IMR-90 (cell line): Measurements from ENCODE around the gene ANKS4B. TPM values are rescaled to one million over a fixed set of nuclear protein-coding genes. Genes with fewer than 3 reads are reported as not detected.

Experiments
- ATAC-seq: fragments of 200-7000 bp; cut with Tn5 transposase; 2 replicates; pipeline ENCODE4 v1.9.1; 2020; ENCODE audit warnings: low read depth, mild to moderate bottlenecking, moderate library complexity
- BruUV-seq: library from RNA; stranded (reverse); fragments of 400-500 nt; replicated peaks from 2 replicates; lab custom pipeline; 2021; lab: Mats Ljungman, UMichigan
- CTCF ChIA-PET: fragments of 300-600 bp; formaldehyde crosslinking; extraction: SDS; loops from one replicate; lab custom pipeline; 2021; ENCODE audit warnings: antibody characterized with exemption; lab: Yijun Ruan, JAX
- POLR2A ChIA-PET: fragments of 300-600 bp; sonication (Branson Sonifier 250); formaldehyde crosslinking; loops from one replicate; lab custom pipeline; 2022; ENCODE audit warnings: antibody characterized with exemption; ENCODE audit not compliant: unreplicated experiment; lab: Charles Lee
- DNase-seq: peaks from one replicate; pipeline ENCODE4 v3.0.0; 2013
- H2AFZ ChIP-seq: replicated peaks from 2 replicates; pipeline ENCODE3; 2013; ENCODE audit warnings: low read length, mild to moderate bottlenecking; ENCODE audit not compliant: poor library complexity
- H2AK5ac ChIP-seq: 2 replicates; pipeline ENCODE4 v1.6.1; 2013; ENCODE audit warnings: low read depth, low read length, inconsistent platforms
- H2AK9ac ChIP-seq: replicated peaks from 2 replicates; pipeline ENCODE3; 2013; ENCODE audit warnings: mild to moderate bottlenecking, low read depth, low read length, moderate library complexity; ENCODE audit not compliant: poor library complexity
- H2BK120ac ChIP-seq: 2 replicates; pipeline ENCODE4 v1.6.1; 2013; ENCODE audit warnings: low read depth, low read length, inconsistent platforms
- H2BK15ac ChIP-seq: 3 replicates; pipeline ENCODE4 v1.6.1; 2013; ENCODE audit warnings: low read depth, low read length, inconsistent platforms
- H2BK20ac ChIP-seq: 2 replicates; pipeline ENCODE4 v1.6.1; 2013; ENCODE audit warnings: low read depth, mild to moderate bottlenecking, inconsistent platforms, low read length, moderate library complexity
- H2BK5ac ChIP-seq: 2 replicates; pipeline ENCODE4 v1.6.1; 2013; ENCODE audit warnings: mild to moderate bottlenecking, low read depth, low read length, inconsistent platforms; ENCODE audit not compliant: poor library complexity, severe bottlenecking
- H3K14ac ChIP-seq: replicated peaks from 2 replicates; pipeline ENCODE4 v1.6.1; 2013; ENCODE audit warnings: low read depth, low read length, inconsistent platforms
- H3K18ac ChIP-seq: 2 replicates; pipeline ENCODE4 v1.6.1; 2013; ENCODE audit warnings: low read depth, low read length, control low read depth
- H3K23ac ChIP-seq: 2 replicates; pipeline ENCODE4 v1.6.1; 2013; ENCODE audit warnings: low read depth, low read length, inconsistent platforms
- H3K27ac ChIP-seq: 2 replicates; pipeline ENCODE4 v1.5.1; 2013; ENCODE audit warnings: mild to moderate bottlenecking, control low read depth, low read length; ENCODE audit not compliant: insufficient read depth
- H3K27me3 ChIP-seq: 2 replicates; pipeline ENCODE4 v1.6.1; 2013; ENCODE audit warnings: low read length; ENCODE audit not compliant: control insufficient read depth, insufficient read depth
- H3K36me3 ChIP-seq: 2 replicates; pipeline ENCODE4 v1.6.1; 2013; ENCODE audit warnings: low read length, mixed read lengths; ENCODE audit not compliant: control insufficient read depth, insufficient read depth
- H3K4ac ChIP-seq: 2 replicates; pipeline ENCODE4 v1.6.1; 2013; ENCODE audit warnings: low read depth, low read length, inconsistent platforms
- H3K4me1 ChIP-seq: 2 replicates; pipeline ENCODE4 v1.6.1; 2013; ENCODE audit warnings: low read length, mixed read lengths; ENCODE audit not compliant: control insufficient read depth, insufficient read depth
- H3K4me2 ChIP-seq: 2 replicates; pipeline ENCODE4 v1.6.1; 2013; ENCODE audit warnings: low read depth, mild to moderate bottlenecking, control low read depth, low read length, moderate library complexity
- H3K4me3 ChIP-seq: 2 replicates; pipeline ENCODE4 v1.5.1; 2013; ENCODE audit warnings: low read depth, mild to moderate bottlenecking, control low read depth, low read length, moderate library complexity; ENCODE audit not compliant: insufficient read depth
- H3K56ac ChIP-seq: 2 replicates; pipeline ENCODE4 v1.6.1; 2013; ENCODE audit warnings: low read length, inconsistent platforms; ENCODE audit not compliant: insufficient read depth; ENCODE audit errors: extremely low read depth
- H3K79me1 ChIP-seq, 2 experiments: 2 replicates each; pipeline ENCODE4 v1.6.1; 2013; ENCODE audit warnings: low read length in 2 of 2, inconsistent platforms in 1 of 2, low read depth in 1 of 2
- H3K9ac ChIP-seq: 2 replicates; pipeline ENCODE4 v1.6.1; 2013; ENCODE audit warnings: low read depth, low read length, control low read depth
- H3K9me1 ChIP-seq: 2 replicates; pipeline ENCODE4 v1.6.1; 2013; ENCODE audit warnings: low read length, inconsistent platforms; ENCODE audit not compliant: insufficient read depth
- H3K9me3 ChIP-seq: 2 replicates; pipeline ENCODE4 v1.6.1; 2013; ENCODE audit warnings: low read length; ENCODE audit not compliant: control insufficient read depth, insufficient read depth
- H4K20me1 ChIP-seq: 2 replicates; pipeline ENCODE4 v1.6.1; 2013; ENCODE audit warnings: low read length, inconsistent platforms; ENCODE audit not compliant: insufficient read depth
- H4K5ac ChIP-seq: 2 replicates; pipeline ENCODE4 v1.6.1; 2013; ENCODE audit warnings: mild to moderate bottlenecking, low read depth, low read length, control low read depth
- H4K8ac ChIP-seq, 2 experiments: 2 replicates each; pipeline ENCODE4 v1.6.1; 2013; ENCODE audit warnings: low read depth in 2 of 2, low read length in 2 of 2, control low read depth in 1 of 2, inconsistent platforms in 1 of 2
- H4K91ac ChIP-seq: 2 replicates; pipeline ENCODE4 v1.6.1; 2013; ENCODE audit warnings: low read depth, low read length, inconsistent platforms; ENCODE audit not compliant: insufficient read depth
- BHLHE40 ChIP-seq: fragments of 150-350 bp; IDR thresholded peaks from 2 replicates; pipeline ENCODE4 v1.6.1; 2016; ENCODE audit warnings: mild to moderate bottlenecking, low read depth, low read length
- CEBPB ChIP-seq: IDR thresholded peaks from 2 replicates; pipeline ENCODE4 v1.6.1; 2012; ENCODE audit warnings: low read depth, low read length, improper control_type of control experiment
- CHD1 ChIP-seq: IDR thresholded peaks from 2 replicates; pipeline ENCODE4 v1.6.1; 2012; ENCODE audit warnings: low read depth, low read length, improper control_type of control experiment
- FOS ChIP-seq: fragments of 150-350 bp; IDR thresholded peaks from 2 replicates; pipeline ENCODE4 v1.6.1; 2016; ENCODE audit warnings: low read depth, low read length
- MAFK ChIP-seq: IDR thresholded peaks from 2 replicates; pipeline ENCODE4 v1.6.1; 2012; ENCODE audit warnings: low read depth, low read length, improper control_type of control experiment
- MAZ ChIP-seq: IDR thresholded peaks from 2 replicates; pipeline ENCODE4 v1.6.1; 2012; ENCODE audit warnings: low read depth, mild to moderate bottlenecking, low read length, improper control_type of control experiment, moderate library complexity, borderline replicate concordance
- MXI1 ChIP-seq: IDR thresholded peaks from 2 replicates; pipeline ENCODE4 v1.6.1; 2012; ENCODE audit warnings: low read depth, mild to moderate bottlenecking, low read length, moderate library complexity, borderline replicate concordance
- NFE2L2 ChIP-seq: fragments of 150-350 bp; IDR thresholded peaks from 2 replicates; pipeline ENCODE4 v1.6.1; 2016; ENCODE audit warnings: low read depth, mild to moderate bottlenecking, low read length
- POLR2A ChIP-seq: IDR thresholded peaks from 2 replicates; pipeline ENCODE4 v1.6.1; 2012; ENCODE audit warnings: mild to moderate bottlenecking, low read depth, low read length
- RAD21 ChIP-seq: IDR thresholded peaks from 2 replicates; pipeline ENCODE4 v1.6.1; 2012; ENCODE audit warnings: low read length, improper control_type of control experiment
- RCOR1 ChIP-seq: IDR thresholded peaks from 2 replicates; pipeline ENCODE4 v1.6.1; 2012; ENCODE audit warnings: mild to moderate bottlenecking, low read length, improper control_type of control experiment; ENCODE audit not compliant: insufficient replicate concordance
- RFX5 ChIP-seq: IDR thresholded peaks from 2 replicates; pipeline ENCODE4 v1.8.0; 2012; ENCODE audit warnings: low read depth, mild to moderate bottlenecking, low read length, moderate library complexity
- SMC3 ChIP-seq: fragments of 150-350 bp; IDR thresholded peaks from 2 replicates; pipeline ENCODE4 v1.6.1; 2016; ENCODE audit warnings: low read depth, mild to moderate bottlenecking, antibody characterized with exemption, low read length, moderate library complexity
- WGBS, 2 experiments: methylation state at CpG; one replicate each; pipeline versions ENCODE4 v1.1.5 to v1.1.7; 2013; ENCODE audit warnings: missing lambda C conversion rate in 2 of 2; ENCODE audit not compliant: insufficient read length in 1 of 2; ENCODE audit errors: extremely low coverage in 2 of 2; 5-methylcytosine and 5-hydroxymethylcytosine counted together
- dilution Hi-C: fragments of 300-500 bp; cut with HindIII; formaldehyde crosslinking; loops from one replicate; pipeline ENCODE4 v1.14.3; 2018; ENCODE audit warnings: low sequenced_read_pairs; ENCODE audit not compliant: unreplicated experiment
- in situ Hi-C: fragments of 300-500 bp; cut with MboI; formaldehyde crosslinking; loops from 3 replicates; pipeline ENCODE4 v1.14.3; 2019; ENCODE audit warnings: low sequenced_read_pairs, inconsistent platforms, mixed read lengths
- intact Hi-C: fragments of 100-400 bp; cut with micrococcal nuclease; formaldehyde crosslinking; loops from 2 replicates; pipeline ENCODE4 v1.10.0; 2022
- polyA plus RNA-seq, 3 experiments: library from polyadenylated mRNA; depleted of rRNA; stranded (reverse); fragments of >200 nt; gene quantifications; 2 replicates each; pipeline ENCODE4 v1.2.3, GENCODE V29; 2012; ENCODE audit warnings: low replicate concordance in 1 of 3
- total RNA-seq: library from RNA; depleted of rRNA; stranded (reverse); fragments of >200 nt; gene quantifications from 2 replicates; pipeline ENCODE4 v1.2.3, GENCODE V29; 2012
- TF ChIP-seq, protein P1 (sequence below): fragments of 150-350 bp; IDR thresholded peaks from 2 replicates; pipeline ENCODE4 v1.6.1; 2017; ENCODE audit warnings: mild to moderate bottlenecking, antibody characterized with exemption, low read length, low read depth
- TF ChIP-seq, protein P2 (sequence below): conservative IDR thresholded peaks from 2 replicates; pipeline ENCODE4 v1.5.1; 2012; ENCODE audit warnings: mild to moderate bottlenecking, low read depth, low read length, improper control_type of control experiment
- TF ChIP-seq, protein P3 (sequence below): fragments of 150-350 bp; IDR thresholded peaks from 2 replicates; pipeline ENCODE4 v1.6.1; 2016; ENCODE audit warnings: low read depth, mild to moderate bottlenecking, low read length, moderate library complexity, borderline replicate concordance

ANKS4B gene
- total and polyA plus RNA-seq, 2 of the 4 experiments (the other 2 are of a cell fraction), result not detected

DNA sequence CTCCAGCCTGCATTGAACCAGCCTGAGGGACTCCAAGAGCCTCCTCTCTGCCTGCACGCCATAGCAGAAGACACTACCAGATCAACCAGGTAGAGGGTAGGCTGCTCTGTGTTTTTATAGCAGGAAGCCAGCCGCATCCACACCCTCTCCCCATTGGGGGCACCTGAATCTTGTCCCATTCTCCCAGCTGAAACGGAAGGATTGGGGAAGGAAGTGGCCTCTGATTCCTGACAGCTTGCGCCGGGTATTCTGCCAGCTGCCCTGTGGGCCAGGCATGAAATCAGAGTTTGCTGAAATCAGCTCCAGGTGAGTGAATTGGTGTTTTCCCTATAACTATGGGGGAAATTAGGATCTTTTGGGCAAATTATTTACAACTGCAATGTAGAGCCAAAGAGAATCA lies 22.0 kb upstream of the ANKS4B start, which contains the start of gene ZP2:
Gene ZP2 (minus strand): TSS at position 89 of the 400 bp plus-strand sequence. CDS start 27 bp downstream, at position 62.
- Histone ChIP-seq H2AK9ac (peak within 1 kb of the TSS; percentile 25), H3K27me3 (peaks cover 22% of the 10 kb centered on the region), H3K4me2 (no peak within 1 kb of the TSS), H3K27ac (no peak within 1 kb of the TSS), H3K79me1 (no peaks in the 10 kb centered on the region), H3K4me1 (no peaks in the 10 kb centered on the region), H3K18ac (no peak within 1 kb of the TSS), H4K20me1 (no peaks in the 10 kb centered on the region), H3K4ac (no peak within 1 kb of the TSS), H2BK15ac (no peak within 1 kb of the TSS), H3K4me3 (no peak within 1 kb of the TSS), H3K9me1 (no peaks in the 10 kb centered on the region), H3K9ac (no peak within 1 kb of the TSS), H3K23ac (no peak within 1 kb of the TSS), H2BK20ac (no peak within 1 kb of the TSS), H3K56ac (no peak within 1 kb of the TSS), H4K8ac (no peak within 1 kb of the TSS), H4K5ac (no peak within 1 kb of the TSS), H2BK5ac (no peak within 1 kb of the TSS), H3K9me3 (no peaks in the 10 kb centered on the region), H3K14ac (no peak within 1 kb of the TSS), H4K91ac (no peak within 1 kb of the TSS), H3K36me3 (no peaks in the 10 kb centered on the region), H2AFZ (no peak within 1 kb of the TSS), H2AK5ac (no peak within 1 kb of the TSS), H2BK120ac (no peak within 1 kb of the TSS)
- in situ Hi-C loops (no loop called here), dilution Hi-C loops (no loop called here), intact Hi-C loops (no loop called here)
- ATAC-seq (no peak), DNase-seq (no peak)
- BruUV-seq, result no TSS peak
- no CpG with 5 or more reads among the region's 5 CpGs for WGBS, 2 experiments
- CTCF ChIA-PET, result no interaction called here
- POLR2A ChIA-PET, result no interaction called here
- no peak for TF ChIP-seq MAZ
- no peak for TF ChIP-seq CHD1
- TF ChIP-seq CEBPB, result no peak
- TF ChIP-seq MXI1, result no peak
- TF ChIP-seq BHLHE40, result no peak
- TF ChIP-seq RFX5, result no peak
- TF ChIP-seq, protein P1, sequence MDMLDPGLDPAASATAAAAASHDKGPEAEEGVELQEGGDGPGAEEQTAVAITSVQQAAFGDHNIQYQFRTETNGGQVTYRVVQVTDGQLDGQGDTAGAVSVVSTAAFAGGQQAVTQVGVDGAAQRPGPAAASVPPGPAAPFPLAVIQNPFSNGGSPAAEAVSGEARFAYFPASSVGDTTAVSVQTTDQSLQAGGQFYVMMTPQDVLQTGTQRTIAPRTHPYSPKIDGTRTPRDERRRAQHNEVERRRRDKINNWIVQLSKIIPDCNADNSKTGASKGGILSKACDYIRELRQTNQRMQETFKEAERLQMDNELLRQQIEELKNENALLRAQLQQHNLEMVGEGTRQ, result no peak
- TF ChIP-seq SMC3, result no peak
- TF ChIP-seq, protein P2, sequence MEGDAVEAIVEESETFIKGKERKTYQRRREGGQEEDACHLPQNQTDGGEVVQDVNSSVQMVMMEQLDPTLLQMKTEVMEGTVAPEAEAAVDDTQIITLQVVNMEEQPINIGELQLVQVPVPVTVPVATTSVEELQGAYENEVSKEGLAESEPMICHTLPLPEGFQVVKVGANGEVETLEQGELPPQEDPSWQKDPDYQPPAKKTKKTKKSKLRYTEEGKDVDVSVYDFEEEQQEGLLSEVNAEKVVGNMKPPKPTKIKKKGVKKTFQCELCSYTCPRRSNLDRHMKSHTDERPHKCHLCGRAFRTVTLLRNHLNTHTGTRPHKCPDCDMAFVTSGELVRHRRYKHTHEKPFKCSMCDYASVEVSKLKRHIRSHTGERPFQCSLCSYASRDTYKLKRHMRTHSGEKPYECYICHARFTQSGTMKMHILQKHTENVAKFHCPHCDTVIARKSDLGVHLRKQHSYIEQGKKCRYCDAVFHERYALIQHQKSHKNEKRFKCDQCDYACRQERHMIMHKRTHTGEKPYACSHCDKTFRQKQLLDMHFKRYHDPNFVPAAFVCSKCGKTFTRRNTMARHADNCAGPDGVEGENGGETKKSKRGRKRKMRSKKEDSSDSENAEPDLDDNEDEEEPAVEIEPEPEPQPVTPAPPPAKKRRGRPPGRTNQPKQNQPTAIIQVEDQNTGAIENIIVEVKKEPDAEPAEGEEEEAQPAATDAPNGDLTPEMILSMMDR, result no peak
- TF ChIP-seq RCOR1, result no peak
- TF ChIP-seq RAD21, result no peak
- TF ChIP-seq NFE2L2, result no peak
- TF ChIP-seq, protein P3, sequence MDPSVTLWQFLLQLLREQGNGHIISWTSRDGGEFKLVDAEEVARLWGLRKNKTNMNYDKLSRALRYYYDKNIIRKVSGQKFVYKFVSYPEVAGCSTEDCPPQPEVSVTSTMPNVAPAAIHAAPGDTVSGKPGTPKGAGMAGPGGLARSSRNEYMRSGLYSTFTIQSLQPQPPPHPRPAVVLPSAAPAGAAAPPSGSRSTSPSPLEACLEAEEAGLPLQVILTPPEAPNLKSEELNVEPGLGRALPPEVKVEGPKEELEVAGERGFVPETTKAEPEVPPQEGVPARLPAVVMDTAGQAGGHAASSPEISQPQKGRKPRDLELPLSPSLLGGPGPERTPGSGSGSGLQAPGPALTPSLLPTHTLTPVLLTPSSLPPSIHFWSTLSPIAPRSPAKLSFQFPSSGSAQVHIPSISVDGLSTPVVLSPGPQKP, result no peak
- no peak for TF ChIP-seq POLR2A
- no peak for TF ChIP-seq FOS
- TF ChIP-seq MAFK, result no peak
